Keratinocyte (primary cell): ENCODE data around the gene MIGA1.

ENCODE experiments used
- CTCF ChIP-seq, 3 experiments: IDR thresholded peaks in 1 of 3; conservative IDR thresholded peaks in 1 of 3; optimal IDR thresholded peaks in 1 of 3; 2 replicates in 2 of 3; 3 replicates in 1 of 3; pipeline versions ENCODE3 to v1.5.1; 2011; ENCODE audit warnings: low read length in 3 of 3, mild to moderate bottlenecking in 3 of 3, moderate library complexity in 2 of 3, control low read depth in 1 of 3, inconsistent platforms in 1 of 3; ENCODE audit not compliant: insufficient read depth in 2 of 3; ENCODE audit errors: extremely low read depth in 1 of 3
- EZH2 ChIP-seq: IDR thresholded peaks from one replicate; pipeline ENCODE4 v1.6.1; 2012; ENCODE audit warnings: inconsistent platforms, mild to moderate bottlenecking, low read length, moderate library complexity

- TF ChIP-seq CTCF (optimal IDR thresholded peaks at IDR 0.05 in 1 of 3, IDR thresholded peaks at IDR 0.05 in 1 of 3, conservative IDR thresholded peaks at IDR 0.05 in 1 of 3; ENCODE audit: extremely low read depth in 1 of 3, insufficient read depth in 2 of 3, low read length in 3 of 3) (no peak), EZH2 (no peak)
Observed at GRCh38 chr1:77925956-77926355, 146.5 kb downstream of the MIGA1 start.
